Thyroid gland (tissue), 4 donors: Measurements from ENCODE around the gene MAGI1. TPM values are rescaled to one million over a fixed set of nuclear protein-coding genes. Genes with fewer than 3 reads are reported as not detected.

Experiments
- DNase-seq, 2 donors: peaks; one replicate each; pipeline ENCODE4 v3.0.0-alpha.2; 2019
- H3K27ac ChIP-seq, 3 donors: fragments of 200-600 bp; sonication (generic); 1 replicate in 2 of 3; 2 replicates in 1 of 3; pipeline ENCODE4 v1.5.1; 2016 to 2019; ENCODE audit warnings: mild to moderate bottlenecking in 1 of 3, moderate library complexity in 1 of 3
- H3K27me3 ChIP-seq: fragments of 200-600 bp; sonication (generic); one replicate; pipeline ENCODE4 v1.5.1; 2019
- H3K36me3 ChIP-seq, 2 donors: fragments of 200-600 bp; sonication (generic); one replicate each; pipeline ENCODE4 v1.5.1; 2016 to 2019
- H3K4me1 ChIP-seq, 2 donors: fragments of 200-600 bp; sonication (generic); one replicate each; pipeline ENCODE4 v1.5.1; 2017 to 2019
- H3K4me3 ChIP-seq, 3 donors: fragments of 200-600 bp; sonication (generic); replicated peaks in 1 of 3; 1 replicate in 2 of 3; 2 replicates in 1 of 3; pipeline ENCODE4 v1.5.1; 2016; ENCODE audit warnings: mild to moderate bottlenecking in 1 of 3
- H3K9me3 ChIP-seq: fragments of 200-600 bp; sonication (generic); one replicate; pipeline ENCODE4 v1.5.1; 2017
- POLR2A ChIP-seq, 2 donors: fragments of 450-650 bp; IDR thresholded peaks; one replicate each; pipeline ENCODE4 v1.6.1; 2017; ENCODE audit warnings: antibody characterized with exemption in 2 of 2, mild to moderate bottlenecking in 2 of 2, moderate library complexity in 1 of 2
- WGBS, 2 donors: methylation state at CpG; one replicate each; pipeline ENCODE4 v1.1.5; 2017; 5-methylcytosine and 5-hydroxymethylcytosine counted together
- intact Hi-C: fragments of 100-400 bp; cut with DNase I; formaldehyde crosslinking; loops from one replicate; pipeline ENCODE4 v1.15.1; 2023
- total RNA-seq, 4 donors: library from RNA; depleted of rRNA; stranded (reverse); fragments of >200 nt; gene quantifications; one replicate each; pipeline ENCODE4 v1.2.3, GENCODE V29; 2016
- TF ChIP-seq, protein P1 (sequence below), 6 experiments: fragments of 200-600 bp in 3 of 6; fragments of 450-650 bp in 3 of 6; sonication (generic) in 3 of 6; IDR thresholded peaks; one replicate each; pipeline ENCODE4 v1.5.1; 2016 to 2019; ENCODE audit warnings: antibody characterized with exemption in 6 of 6, mild to moderate bottlenecking in 2 of 6, inconsistent platforms in 1 of 6, moderate library complexity in 1 of 6

Gene MAGI1
- total RNA-seq, 4 donors from 2014 or later: 60.5 to 123 (median 87.5) TPM

DNA sequence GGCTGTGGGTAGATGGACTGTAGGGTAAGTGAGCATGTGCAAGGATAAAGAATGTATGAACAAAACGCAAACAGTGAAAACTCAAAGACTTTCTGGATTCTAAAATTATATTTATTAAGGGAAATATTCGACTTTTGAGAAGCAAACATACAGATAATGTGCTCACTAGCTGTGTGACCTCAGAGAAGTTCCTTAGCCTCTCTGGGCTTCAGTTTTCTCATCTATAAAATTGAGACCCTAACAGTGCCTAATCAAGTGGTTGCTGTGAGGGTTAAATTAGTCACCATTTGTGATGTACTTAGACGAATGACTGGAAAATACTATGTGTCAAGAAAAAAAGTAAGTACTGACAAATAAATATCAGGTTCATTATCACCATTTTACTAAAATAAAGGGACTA lies 261.7 kb downstream of the MAGI1 start:
- no peaks in the 10 kb centered on the region for H3K36me3 ChIP-seq
- no peaks in the 10 kb centered on the region for H3K27me3 ChIP-seq
- no peak for TF ChIP-seq POLR2A (IDR thresholded peaks at IDR 0.05)
- TF ChIP-seq, protein P1, sequence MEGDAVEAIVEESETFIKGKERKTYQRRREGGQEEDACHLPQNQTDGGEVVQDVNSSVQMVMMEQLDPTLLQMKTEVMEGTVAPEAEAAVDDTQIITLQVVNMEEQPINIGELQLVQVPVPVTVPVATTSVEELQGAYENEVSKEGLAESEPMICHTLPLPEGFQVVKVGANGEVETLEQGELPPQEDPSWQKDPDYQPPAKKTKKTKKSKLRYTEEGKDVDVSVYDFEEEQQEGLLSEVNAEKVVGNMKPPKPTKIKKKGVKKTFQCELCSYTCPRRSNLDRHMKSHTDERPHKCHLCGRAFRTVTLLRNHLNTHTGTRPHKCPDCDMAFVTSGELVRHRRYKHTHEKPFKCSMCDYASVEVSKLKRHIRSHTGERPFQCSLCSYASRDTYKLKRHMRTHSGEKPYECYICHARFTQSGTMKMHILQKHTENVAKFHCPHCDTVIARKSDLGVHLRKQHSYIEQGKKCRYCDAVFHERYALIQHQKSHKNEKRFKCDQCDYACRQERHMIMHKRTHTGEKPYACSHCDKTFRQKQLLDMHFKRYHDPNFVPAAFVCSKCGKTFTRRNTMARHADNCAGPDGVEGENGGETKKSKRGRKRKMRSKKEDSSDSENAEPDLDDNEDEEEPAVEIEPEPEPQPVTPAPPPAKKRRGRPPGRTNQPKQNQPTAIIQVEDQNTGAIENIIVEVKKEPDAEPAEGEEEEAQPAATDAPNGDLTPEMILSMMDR (IDR thresholded peaks at IDR 0.05): no peak
- 94 to 95% methylated on average over 3 of the region's 3 CpGs for WGBS, 2 donors
- H3K9me3 ChIP-seq: no peaks in the 10 kb centered on the region
- no peak for DNase-seq
- intact Hi-C loops: no loop called here
- H3K4me1 ChIP-seq: peaks cover 13 to 14% of the 10 kb centered on the region in 2 donors
- H3K27ac ChIP-seq: no peak overlapping the region
- H3K4me3 ChIP-seq: no peak overlapping the region

DNA sequence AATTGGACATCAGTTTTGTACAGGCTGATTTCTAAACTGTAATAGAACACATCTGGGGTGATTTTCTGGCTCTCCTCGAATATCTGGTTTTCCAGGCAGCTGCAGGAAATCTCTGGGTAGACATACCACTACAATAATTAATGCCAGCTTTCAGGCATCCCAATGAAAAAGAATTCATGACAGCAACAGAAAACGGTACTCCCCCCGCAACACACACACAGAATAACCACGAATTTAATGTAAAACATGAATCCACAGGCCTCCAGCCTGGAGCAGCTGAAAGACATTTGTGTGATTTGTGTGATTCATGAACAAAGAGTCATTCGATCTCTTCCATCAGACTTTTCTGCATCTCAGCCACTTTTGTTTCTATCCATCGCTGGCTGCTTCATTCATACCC lies 262.2 kb downstream of the MAGI1 start:
- H3K27me3 ChIP-seq: no peaks in the 10 kb centered on the region
- H3K9me3 ChIP-seq: no peaks in the 10 kb centered on the region
- H3K36me3 ChIP-seq: no peaks in the 10 kb centered on the region
- no peak for DNase-seq
- no peak overlapping the region for H3K27ac ChIP-seq
- H3K4me3 ChIP-seq: no peak overlapping the region
- 70 to 79% methylated on average over 6 of the region's 6 CpGs for WGBS, 2 donors
- peaks cover 13 to 14% of the 10 kb centered on the region in 2 donors for H3K4me1 ChIP-seq
- intact Hi-C loops: no loop called here
- TF ChIP-seq POLR2A (IDR thresholded peaks at IDR 0.05): no peak
- TF ChIP-seq, protein P1 (IDR thresholded peaks at IDR 0.05): no peak

DNA sequence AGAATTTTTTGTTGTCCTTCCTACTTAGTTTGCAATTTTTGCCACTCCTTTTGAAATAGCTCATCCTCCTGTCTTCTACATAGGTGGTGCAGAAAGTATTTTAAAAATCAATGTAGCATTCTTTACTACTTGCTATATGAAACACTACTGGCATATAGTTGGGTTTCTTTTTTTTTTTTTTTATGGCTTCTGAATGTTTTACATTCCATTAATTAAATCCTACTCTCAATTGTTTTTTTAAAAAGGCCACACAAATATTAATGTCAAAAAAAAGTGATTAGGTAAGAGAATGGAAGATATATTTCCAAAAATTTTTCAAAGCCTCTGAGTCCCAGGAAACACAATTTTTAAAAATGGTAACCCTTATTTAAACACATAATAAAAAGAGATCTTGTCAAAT lies 262.6 kb downstream of the MAGI1 start:
- TF ChIP-seq, protein P1 (IDR thresholded peaks at IDR 0.05): no peak
- TF ChIP-seq POLR2A (IDR thresholded peaks at IDR 0.05): no peak
- Histone ChIP-seq H3K4me1 (peaks cover 13 to 14% of the 10 kb centered on the region in 2 donors), H3K27ac (no peak overlapping the region), H3K27me3 (no peaks in the 10 kb centered on the region), H3K9me3 (no peaks in the 10 kb centered on the region), H3K36me3 (no peaks in the 10 kb centered on the region), H3K4me3 (no peak overlapping the region)
- intact Hi-C loops: no loop called here
- DNase-seq: no peak

DNA sequence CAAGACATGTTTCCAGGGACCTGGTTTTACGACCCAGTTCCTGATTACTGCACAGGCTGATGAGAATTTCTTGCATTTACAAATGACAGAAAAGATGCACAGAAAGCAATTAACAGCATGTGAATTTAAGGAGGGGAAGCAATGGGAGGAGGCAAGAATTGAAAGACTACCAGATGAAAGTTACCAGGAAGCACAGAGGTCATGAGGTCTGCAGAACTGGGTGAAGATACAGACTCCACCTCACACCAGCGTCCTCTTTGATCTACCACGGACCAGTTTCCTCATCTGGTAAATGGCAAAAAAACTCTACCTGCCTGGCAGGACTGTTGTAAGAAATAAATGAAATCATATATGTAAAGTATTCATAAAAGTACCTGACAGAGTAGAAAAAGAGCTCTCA lies 266.0 kb downstream of the MAGI1 start:
- intact Hi-C loops: no loop called here

DNA sequence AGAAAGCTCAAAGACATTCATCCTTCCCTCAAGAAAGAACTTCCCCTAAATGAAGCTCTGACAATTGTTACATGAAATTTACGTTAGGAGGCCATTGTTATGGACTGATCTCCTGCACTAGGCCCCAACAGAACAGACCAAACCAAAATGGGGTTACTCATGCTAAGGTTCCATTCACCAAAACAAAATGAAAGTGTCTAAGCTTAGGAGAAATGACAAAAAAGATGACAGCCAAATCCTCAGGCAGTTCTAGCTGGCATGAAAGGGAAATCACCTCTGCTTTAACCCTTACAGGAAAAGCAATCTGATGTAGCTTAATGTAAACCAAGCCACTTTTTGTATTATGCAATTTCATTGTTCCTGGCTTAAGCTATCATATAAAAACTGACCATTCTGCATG lies 271.2 kb downstream of the MAGI1 start:
- intact Hi-C loops: no loop called here
- H3K27ac ChIP-seq: no peak overlapping the region
- WGBS, 2 donors: 92 to 97% methylated on average over 1 of the region's 1 CpG
- no peaks in the 10 kb centered on the region for H3K27me3 ChIP-seq
- no peak for TF ChIP-seq POLR2A (IDR thresholded peaks at IDR 0.05)
- TF ChIP-seq, protein P1 (IDR thresholded peaks at IDR 0.05): no peak
- no peak for DNase-seq
- no peak overlapping the region for H3K4me3 ChIP-seq
- no peaks in the 10 kb centered on the region for H3K9me3 ChIP-seq
- H3K36me3 ChIP-seq: no peaks in the 10 kb centered on the region
- no peaks in the 10 kb centered on the region for H3K4me1 ChIP-seq

More for the DNA sequence above, 266.0 kb downstream of the MAGI1 start:
- Histone ChIP-seq H3K27me3 (no peaks in the 10 kb centered on the region), H3K36me3 (no peaks in the 10 kb centered on the region), H3K27ac (no peak overlapping the region), H3K4me1 (peaks cover 0 to 2% of the 10 kb centered on the region in 2 donors), H3K9me3 (no peaks in the 10 kb centered on the region), H3K4me3 (no peak overlapping the region)
- TF ChIP-seq POLR2A (IDR thresholded peaks at IDR 0.05): no peak
- TF ChIP-seq, protein P1 (IDR thresholded peaks at IDR 0.05): no peak
- 87 to 89% methylated on average over 3 of the region's 3 CpGs for WGBS, 2 donors
- DNase-seq: no peak
